SK-N-MC (cell line): ENCODE measurements around the gene SPEM3.

ENCODE experiments used
- EZH2 ChIP-seq: fragments of 200-600 bp; sonication (generic); IDR thresholded peaks from one replicate; pipeline ENCODE4 v1.6.1; 2017; ENCODE audit warnings: antibody characterized with exemption
- FOXP2 ChIP-seq: optimal IDR thresholded peaks from 2 replicates; pipeline ENCODE3; 2011; ENCODE audit warnings: mild to moderate bottlenecking, moderate library complexity; ENCODE audit not compliant: insufficient read depth; ENCODE audit errors: extremely low read length, control extremely low read depth
- POLR2AphosphoS5 ChIP-seq: IDR thresholded peaks from 2 replicates; pipeline ENCODE4 v1.6.1; 2012; ENCODE audit warnings: mild to moderate bottlenecking, low read depth, low read length, borderline replicate concordance

DNA sequence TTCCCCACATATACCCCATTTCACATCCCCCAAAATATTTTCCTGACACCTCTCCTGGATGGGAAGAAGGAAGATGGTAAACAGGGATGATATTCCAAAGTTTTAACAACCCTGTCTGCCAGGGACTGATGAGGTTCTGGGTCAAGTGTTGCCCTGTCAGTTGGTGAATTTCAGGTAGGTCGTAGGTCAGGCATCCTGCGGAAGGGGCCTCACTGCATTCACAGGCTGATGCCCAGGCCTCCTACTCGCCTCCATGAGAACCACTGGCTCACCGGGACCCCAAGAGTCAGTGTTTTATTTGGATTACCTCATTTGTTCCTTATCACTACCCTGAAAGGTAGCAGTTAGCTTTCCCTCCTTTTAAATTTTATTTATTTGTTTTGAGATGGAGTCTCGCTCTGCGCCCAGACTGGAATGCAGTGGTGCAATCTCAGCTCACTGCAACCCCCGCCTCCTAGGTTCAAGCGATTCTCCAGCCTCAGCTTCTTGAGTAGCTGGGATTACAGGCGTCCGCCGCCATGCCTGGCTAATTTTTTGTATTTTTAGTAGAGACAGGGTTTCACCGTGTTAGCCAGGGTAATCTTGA, 40.2 kb downstream of the SPEM3 start:
- TF ChIP-seq POLR2AphosphoS5 = no peak
- TF ChIP-seq EZH2 = no peak
- no peak for TF ChIP-seq FOXP2
